Aortic smooth muscle cell (primary cell): Measurements from ENCODE around the gene PCDHGA6. TPM values are rescaled to one million over a fixed set of nuclear protein-coding genes. Genes with fewer than 3 reads are reported as not detected.

Experiments used
- total RNA-seq: library from RNA; depleted of rRNA; stranded (reverse); fragments of >200 nt; gene quantifications from 2 replicates; pipeline ENCODE4 v1.2.3, GENCODE V29; 2014

Gene PCDHGA6
- total RNA-seq, 1 donor from 2014 or later, result 5.3 TPM

GRCh38 chr5:141407790-141408505 is 34.3 kb downstream of the PCDHGA6 start, which contains the start of gene PCDHGB6:
TSS of gene PCDHGB6 (plus strand) at chr5:141408021. CDS start at chr5:141408203, 182 bp downstream.

GRCh38 chr5:141412854-141413539 is 39.3 kb downstream of the PCDHGA6 start, which contains the start of gene PCDHGA10:
TSS of gene PCDHGA10 (plus strand) at chr5:141412987. CDS start at chr5:141413176, 189 bp downstream.

GRCh38 chr5:141417494-141418172 is 43.9 kb downstream of the PCDHGA6 start, which contains the start of gene PCDHGB7:
TSS of gene PCDHGB7 (plus strand) at chr5:141417677. CDS start at chr5:141417860, 183 bp downstream.

GRCh38 chr5:141420855-141421488 is 47.3 kb downstream of the PCDHGA6 start, which contains the start of gene PCDHGA11:
TSS of gene PCDHGA11 (plus strand) at chr5:141421051. CDS start at chr5:141421228, 177 bp downstream.

Other genes with a start within 250 kb of the PCDHGA6 start
- gene PCDHB5, start 238.7 kb upstream of the PCDHGA6 start, total RNA-seq, result 1.4 and 1.8 TPM in 2 replicates
- 0.13 and 0.37 TPM in 2 replicates for gene PCDHB6, start 223.8 kb upstream of the PCDHGA6 start, total RNA-seq
- gene PCDHB7, start 201.2 kb upstream of the PCDHGA6 start, total RNA-seq, result 0.79 and 1.1 TPM in 2 replicates
- 0.62 and 1.1 TPM in 2 replicates for gene PCDHB8, start 196.1 kb upstream of the PCDHGA6 start, total RNA-seq
- 1.8 and 1.9 TPM in 2 replicates for gene PCDHB16, start 191.5 kb upstream of the PCDHGA6 start, total RNA-seq
- gene PCDHB9, start 186.7 kb upstream of the PCDHGA6 start, total RNA-seq, result 0.40 and 0.44 TPM in 2 replicates
- gene PCDHB10, start 181.5 kb upstream of the PCDHGA6 start, total RNA-seq, result 0.66 and 1.1 TPM in 2 replicates
- 0.44 and 0.53 TPM in 2 replicates for gene PCDHB11, start 174.3 kb upstream of the PCDHGA6 start, total RNA-seq
- 0.25 and 0.40 TPM in 2 replicates for gene PCDHB12, start 165.2 kb upstream of the PCDHGA6 start, total RNA-seq
- 0.81 and 1.1 TPM in 2 replicates for gene PCDHB13, start 160.0 kb upstream of the PCDHGA6 start, total RNA-seq
- gene PCDHB14, start 150.5 kb upstream of the PCDHGA6 start, total RNA-seq, result 0.92 and 1.1 TPM in 2 replicates
- gene PCDHB15, start 128.5 kb upstream of the PCDHGA6 start, total RNA-seq, result 0.53 and 0.56 TPM in 2 replicates
- gene SLC25A2, start 69.8 kb upstream of the PCDHGA6 start, total RNA-seq, result 0.13 and 0.31 TPM in 2 replicates
- gene TAF7, start 53.1 kb upstream of the PCDHGA6 start, total RNA-seq, result 81.0 and 83.9 TPM in 2 replicates
- 1.1 TPM in 2 replicates for gene PCDHGA1, start 43.4 kb upstream of the PCDHGA6 start, total RNA-seq
- 1.7 and 2.5 TPM in 2 replicates for gene PCDHGA2, start 35.1 kb upstream of the PCDHGA6 start, total RNA-seq
- 2.0 and 2.9 TPM in 2 replicates for gene PCDHGA3, start 30.1 kb upstream of the PCDHGA6 start, total RNA-seq
- 1.8 and 4.3 TPM in 2 replicates for gene PCDHGB1, start 23.8 kb upstream of the PCDHGA6 start, total RNA-seq
- gene PCDHGA4, start 18.9 kb upstream of the PCDHGA6 start, total RNA-seq, result 4.0 and 7.5 TPM in 2 replicates
- 3.4 and 5.9 TPM in 2 replicates for gene PCDHGB2, start 13.9 kb upstream of the PCDHGA6 start, total RNA-seq
- gene PCDHGA5, start 9.7 kb upstream of the PCDHGA6 start, total RNA-seq, result 1.5 and 2.7 TPM in 2 replicates
- gene PCDHGB3, start 3.6 kb upstream of the PCDHGA6 start, total RNA-seq, result 5.7 and 8.4 TPM in 2 replicates
- gene PCDHGA7, start 8.9 kb downstream of the PCDHGA6 start, total RNA-seq, result 3.4 and 4.8 TPM in 2 replicates
- 20.1 and 26.5 TPM in 2 replicates for gene PCDHGB4, start 13.8 kb downstream of the PCDHGA6 start, total RNA-seq
- gene PCDHGA8, start 18.7 kb downstream of the PCDHGA6 start, total RNA-seq, result 2.2 and 3.9 TPM in 2 replicates
- 21.0 and 29.1 TPM in 2 replicates for gene PCDHGB5, start 24.1 kb downstream of the PCDHGA6 start, total RNA-seq
- gene PCDHGA9, start 28.9 kb downstream of the PCDHGA6 start, total RNA-seq, result 2.9 and 5.7 TPM in 2 replicates
- 3.3 and 4.7 TPM in 2 replicates for gene PCDHGB6, start 34.1 kb downstream of the PCDHGA6 start, total RNA-seq
- 5.3 and 7.5 TPM in 2 replicates for gene PCDHGA10, start 39.1 kb downstream of the PCDHGA6 start, total RNA-seq
- 9.1 and 17.3 TPM in 2 replicates for gene PCDHGB7, start 43.8 kb downstream of the PCDHGA6 start, total RNA-seq
- gene PCDHGA11, start 47.2 kb downstream of the PCDHGA6 start, total RNA-seq, result 11.0 and 18.2 TPM in 2 replicates
- 17.6 and 22.3 TPM in 2 replicates for gene PCDHGA12, start 56.6 kb downstream of the PCDHGA6 start, total RNA-seq
- 72.0 and 83.4 TPM in 2 replicates for gene PCDHGC3, start 102.1 kb downstream of the PCDHGA6 start, total RNA-seq
- gene PCDHGC4, start 111.1 kb downstream of the PCDHGA6 start, total RNA-seq, result 2.0 and 3.2 TPM in 2 replicates
- gene PCDHGC5, start 115.2 kb downstream of the PCDHGA6 start, total RNA-seq, result 3.4 and 4.7 TPM in 2 replicates
- gene DIAPH1, start 245.1 kb downstream of the PCDHGA6 start, total RNA-seq, result 35.9 and 44.5 TPM in 2 replicates